Keratinocyte (primary cell): ENCODE measurements around the gene PSMD12. TPM values are rescaled to one million over a fixed set of nuclear protein-coding genes. Genes with fewer than 3 reads are reported as not detected.

Experiments
- DNase-seq: peaks from one replicate; pipeline ENCODE4 v3.0.0-alpha.2; 2011; ENCODE audit warnings: low read depth, missing footprints, low spot score
- FAIRE-seq: peaks from 2 replicates; lab custom pipeline; 2011; peaks lifted over from hg19 to GRCh38; lab: Jason Lieb, UNC
- H2AFZ ChIP-seq: 2 replicates; pipeline ENCODE4 v1.6.0; 2012; ENCODE audit warnings: low read length, control low read depth, inconsistent platforms; ENCODE audit not compliant: control insufficient read depth
- H3K27ac ChIP-seq: 2 replicates; pipeline ENCODE4 v1.5.1; 2011; ENCODE audit warnings: low read length; ENCODE audit not compliant: control insufficient read depth, insufficient read depth
- H3K27me3 ChIP-seq: 3 replicates; pipeline ENCODE4 v1.6.0; 2011; ENCODE audit warnings: low read length; ENCODE audit not compliant: control insufficient read depth, insufficient read depth; ENCODE audit errors: extremely low read depth
- H3K36me3 ChIP-seq, 2 experiments: 2 replicates in 1 of 2; 3 replicates in 1 of 2; pipeline ENCODE4 v1.5.1; 2011; ENCODE audit warnings: low read length in 2 of 2, mild to moderate bottlenecking in 1 of 2; ENCODE audit not compliant: control insufficient read depth in 2 of 2, insufficient read depth in 2 of 2; ENCODE audit errors: extremely low read depth in 1 of 2
- H3K4me1 ChIP-seq: 3 replicates; pipeline ENCODE4 v1.5.1; 2011; ENCODE audit warnings: low read length; ENCODE audit not compliant: control insufficient read depth, insufficient read depth; ENCODE audit errors: extremely low read depth
- H3K4me2 ChIP-seq: 3 replicates; pipeline ENCODE4 v1.6.0; 2011; ENCODE audit warnings: low read depth, low read length; ENCODE audit not compliant: control insufficient read depth, insufficient read depth; ENCODE audit errors: extremely low read depth
- H3K4me3 ChIP-seq, 3 experiments: fragments of 200-600 bp in 1 of 3; sonication (generic) in 1 of 3; 2 replicates in 2 of 3; 3 replicates in 1 of 3; pipeline ENCODE4 v1.5.1; 2011 to 2016; ENCODE audit warnings: low read length in 3 of 3, mild to moderate bottlenecking in 3 of 3, control low read depth in 2 of 3, inconsistent platforms in 1 of 3, low read depth in 1 of 3, mixed read lengths in 1 of 3, mixed run types in 1 of 3, moderate library complexity in 1 of 3; ENCODE audit not compliant: control insufficient read depth in 2 of 3, insufficient read depth in 2 of 3; ENCODE audit errors: extremely low read depth in 1 of 3
- H3K79me2 ChIP-seq: 2 replicates; pipeline ENCODE4 v1.6.0; 2012; ENCODE audit warnings: low read length; ENCODE audit not compliant: control insufficient read depth, insufficient read depth
- H3K9ac ChIP-seq: 3 replicates; pipeline ENCODE4 v1.6.0; 2011; ENCODE audit warnings: low read length; ENCODE audit not compliant: control insufficient read depth, insufficient read depth; ENCODE audit errors: extremely low read depth
- H3K9me1 ChIP-seq: 3 replicates; pipeline ENCODE4 v1.6.0; 2011; ENCODE audit warnings: low read length; ENCODE audit not compliant: control insufficient read depth, insufficient read depth; ENCODE audit errors: extremely low read depth
- H3K9me3 ChIP-seq: 2 replicates; pipeline ENCODE4 v1.5.1; 2012; ENCODE audit warnings: low read depth, low read length; ENCODE audit not compliant: control insufficient read depth
- H4K20me1 ChIP-seq: 3 replicates; pipeline ENCODE4 v1.6.0; 2011; ENCODE audit warnings: low read length; ENCODE audit not compliant: control insufficient read depth, insufficient read depth; ENCODE audit errors: extremely low read depth
- CTCF ChIP-seq, 3 experiments: IDR thresholded peaks in 1 of 3; conservative IDR thresholded peaks in 1 of 3; optimal IDR thresholded peaks in 1 of 3; 2 replicates in 2 of 3; 3 replicates in 1 of 3; pipeline versions ENCODE3 to v1.5.1; 2011; ENCODE audit warnings: low read length in 3 of 3, mild to moderate bottlenecking in 3 of 3, moderate library complexity in 2 of 3, control low read depth in 1 of 3, inconsistent platforms in 1 of 3; ENCODE audit not compliant: insufficient read depth in 2 of 3; ENCODE audit errors: extremely low read depth in 1 of 3
- EZH2 ChIP-seq: IDR thresholded peaks from one replicate; pipeline ENCODE4 v1.6.1; 2012; ENCODE audit warnings: inconsistent platforms, mild to moderate bottlenecking, low read length, moderate library complexity
- dilution Hi-C: fragments of 300-500 bp; cut with MboI; formaldehyde crosslinking; loops from one replicate; pipeline ENCODE4 v1.7.0; 2020; ENCODE audit warnings: low sequenced_read_pairs; ENCODE audit not compliant: extremely low pct_ligation_motif_present
- polyA plus RNA-seq, 5 experiments: library from polyadenylated mRNA; depleted of rRNA in 3 of 5; stranded (reverse) in 3 of 5; stranded (forward) in 1 of 5; unstranded in 1 of 5; fragments of >200 nt; gene quantifications; 1 replicate in 1 of 5; 2 replicates in 3 of 5; 3 replicates in 1 of 5; pipeline versions ENCODE4 v1.2.1 to v1.2.3, GENCODE V29; 2011 to 2012; ENCODE audit warnings: missing spikeins in 2 of 5, low read depth in 1 of 5, low replicate concordance in 1 of 5

The PSMD12 gene
- polyA plus RNA-seq, 1 donor (not counting 4 experiments of a cell fraction or from before 2014, with no cell fraction given): 68.4 TPM

- Histone ChIP-seq H3K36me3 (no peaks in the 10 kb centered on the region), H3K9me3 (no peaks in the 10 kb centered on the region), H3K4me1 (no peaks in the 10 kb centered on the region), H3K4me2 (no peak overlapping the region), H3K4me3 (no peak overlapping the region), H2AFZ (no peak overlapping the region), H3K79me2 (peaks cover 38% of the 10 kb centered on the region), H3K27ac (no peak overlapping the region), H3K27me3 (no peaks in the 10 kb centered on the region), H3K9me1 (no peaks in the 10 kb centered on the region), H3K9ac (no peak overlapping the region), H4K20me1 (no peaks in the 10 kb centered on the region)
- TF ChIP-seq EZH2 (no peak), CTCF (optimal IDR thresholded peaks at IDR 0.05 in 1 of 3, IDR thresholded peaks at IDR 0.05 in 1 of 3, conservative IDR thresholded peaks at IDR 0.05 in 1 of 3; ENCODE audit: extremely low read depth in 1 of 3, insufficient read depth in 2 of 3, low read length in 3 of 3) (no peak)
- DNase-seq (no peak), FAIRE-seq (no peak)
- dilution Hi-C loops: no loop called here
These were observed 37.1 kb upstream of the PSMD12 start for GRCh38 chr17:67403483-67403882.

GRCh38 chr17:67403065-67403464, 36.7 kb upstream of the PSMD12 start:
- Histone ChIP-seq H4K20me1 (no peaks in the 10 kb centered on the region), H3K9me1 (no peaks in the 10 kb centered on the region), H3K4me1 (no peaks in the 10 kb centered on the region), H3K27me3 (no peaks in the 10 kb centered on the region), H3K9ac (no peak overlapping the region), H3K36me3 (no peaks in the 10 kb centered on the region), H2AFZ (no peak overlapping the region), H3K4me2 (no peak overlapping the region), H3K27ac (no peak overlapping the region), H3K9me3 (no peaks in the 10 kb centered on the region), H3K4me3 (no peak overlapping the region), H3K79me2 (peaks cover 41% of the 10 kb centered on the region)
- FAIRE-seq: no peak
- no peak for DNase-seq
- TF ChIP-seq CTCF (optimal IDR thresholded peaks at IDR 0.05 in 1 of 3, IDR thresholded peaks at IDR 0.05 in 1 of 3, conservative IDR thresholded peaks at IDR 0.05 in 1 of 3; ENCODE audit: extremely low read depth in 1 of 3, insufficient read depth in 2 of 3, low read length in 3 of 3): no peak
- no peak for TF ChIP-seq EZH2
- dilution Hi-C loops: no loop called here
